ENCODE results near the gene BNC2.
"Not testable (repeated sequence)": the region's sequence is repeated elsewhere in the genome, so short reads cannot be mapped to it uniquely, and the experiment has no call there.

The BNC2 gene

GRCh38 chr9:16475257-16475656 is 395.2 kb downstream of the BNC2 start:
- in situ Hi-C loops (cut with MboI; ENCODE audit: low sequenced_read_pairs), result no loop called here

GRCh38 chr9:16469184-16469583 is 401.3 kb downstream of the BNC2 start:
- in situ Hi-C loops (cut with MboI; ENCODE audit: low sequenced_read_pairs), result no loop called here

DNA sequence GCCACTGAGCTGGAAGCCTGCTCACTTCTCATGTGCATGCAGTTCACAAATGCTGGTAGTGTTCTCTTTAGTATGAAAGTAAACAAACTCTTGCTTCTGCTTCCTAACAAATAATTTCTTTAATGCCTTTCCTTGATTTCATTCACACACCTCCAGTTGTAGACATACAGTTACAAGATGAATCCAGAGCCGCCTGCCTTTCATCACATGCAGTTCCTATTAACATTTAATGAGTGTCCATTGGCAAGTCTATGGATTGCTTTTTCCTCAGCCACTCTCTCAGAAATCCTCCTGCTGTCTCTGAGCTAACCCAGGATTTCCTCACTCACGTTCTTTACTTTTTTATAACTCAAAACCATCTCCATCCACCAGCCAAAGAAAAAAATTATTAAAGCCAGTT is 408.6 kb downstream of the BNC2 start:
- in situ Hi-C loops (cut with MboI; ENCODE audit: low sequenced_read_pairs), result no loop called here

DNA sequence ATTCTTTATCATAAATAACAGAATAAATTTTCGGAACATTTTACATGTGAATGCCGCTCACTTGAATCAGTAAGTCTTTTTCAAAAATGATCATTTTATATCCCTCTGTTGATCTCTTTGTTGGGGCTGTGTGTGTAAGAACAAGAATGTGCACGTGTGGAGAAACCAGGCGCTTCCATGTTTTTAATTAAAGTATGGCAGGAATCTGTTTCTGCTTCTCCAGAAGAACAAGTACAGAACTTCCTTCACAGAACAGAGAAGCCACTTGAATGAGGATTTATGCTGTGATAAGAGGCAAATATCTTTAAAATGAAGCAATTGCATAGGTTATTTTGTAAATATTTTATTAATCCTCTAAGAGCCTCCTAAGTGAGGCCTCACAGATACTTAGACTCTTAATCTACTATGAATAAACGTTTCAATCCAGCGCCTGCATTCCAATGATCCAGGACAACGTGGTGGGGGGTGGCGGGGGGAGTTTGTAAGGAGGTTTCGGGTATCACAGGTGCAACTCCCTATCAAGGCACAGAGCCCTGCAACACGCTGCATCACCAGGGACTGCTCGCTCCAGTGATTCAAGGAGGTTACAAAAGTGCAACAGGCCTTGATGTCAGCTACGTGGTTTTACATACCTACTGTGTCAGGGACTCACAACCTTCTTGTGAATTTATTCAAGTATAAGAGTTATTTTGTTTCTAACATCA is 409.2 kb downstream of the BNC2 start:
- in situ Hi-C loops (cut with MboI; ENCODE audit: low sequenced_read_pairs), result no loop called here

DNA sequence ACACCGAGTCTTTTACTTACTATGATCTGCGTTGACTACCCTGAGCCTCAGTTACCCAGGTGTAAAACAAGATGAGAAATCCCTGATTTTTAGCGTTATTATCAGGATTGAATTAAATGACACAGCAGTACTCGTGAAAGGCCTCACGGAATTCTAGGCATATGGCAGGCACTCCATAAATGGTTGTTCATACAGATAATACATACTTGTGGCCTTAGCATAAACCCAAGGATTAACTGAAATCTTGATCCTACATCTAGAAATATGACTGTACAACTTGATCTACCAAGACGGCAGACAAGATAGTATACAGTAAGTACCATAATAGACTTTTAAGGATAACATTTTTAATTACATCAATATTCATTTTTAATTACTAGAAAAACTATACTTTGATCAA is 409.8 kb downstream of the BNC2 start:
- in situ Hi-C loops (cut with MboI; ENCODE audit: low sequenced_read_pairs), result no loop called here

DNA sequence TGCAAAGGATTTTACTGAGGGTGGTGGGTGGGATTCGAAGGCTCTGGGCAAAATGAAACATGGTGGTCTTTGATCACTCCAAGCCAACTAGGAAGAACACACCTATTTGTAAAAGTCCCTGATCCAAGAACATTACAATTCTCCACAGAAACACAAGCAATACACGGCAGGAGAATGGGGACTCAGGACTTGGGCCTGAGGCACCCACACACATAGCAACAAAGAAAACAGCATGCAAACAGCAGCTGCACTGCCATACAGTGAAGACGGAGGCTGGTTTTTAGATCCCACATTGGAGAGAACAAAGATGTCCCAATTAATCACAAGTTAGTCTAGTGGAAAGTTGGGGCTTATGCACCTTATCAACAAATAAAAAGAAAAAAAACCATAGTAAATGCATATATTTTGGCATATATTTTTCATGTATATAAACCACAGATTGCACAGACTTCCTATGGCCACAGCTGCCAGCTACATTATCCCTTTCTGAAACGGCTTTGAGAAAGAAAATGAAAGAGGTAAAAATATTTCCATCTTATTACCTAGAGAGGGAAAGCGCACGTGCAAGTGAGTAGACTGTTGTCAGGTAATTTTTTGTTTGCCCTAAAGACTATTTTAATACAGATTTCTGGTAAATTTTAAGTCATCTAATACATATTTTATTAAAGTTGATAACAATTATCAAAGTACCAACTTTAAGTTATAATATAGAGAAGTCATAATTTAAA is 410.9 kb downstream of the BNC2 start:
- in situ Hi-C loops (cut with MboI; ENCODE audit: low sequenced_read_pairs), result no loop called here

- in situ Hi-C loops (cut with MboI; ENCODE audit: low sequenced_read_pairs), result no loop called here
Observed at GRCh38 chr9:16458696-16459420, 411.6 kb downstream of the BNC2 start.

DNA sequence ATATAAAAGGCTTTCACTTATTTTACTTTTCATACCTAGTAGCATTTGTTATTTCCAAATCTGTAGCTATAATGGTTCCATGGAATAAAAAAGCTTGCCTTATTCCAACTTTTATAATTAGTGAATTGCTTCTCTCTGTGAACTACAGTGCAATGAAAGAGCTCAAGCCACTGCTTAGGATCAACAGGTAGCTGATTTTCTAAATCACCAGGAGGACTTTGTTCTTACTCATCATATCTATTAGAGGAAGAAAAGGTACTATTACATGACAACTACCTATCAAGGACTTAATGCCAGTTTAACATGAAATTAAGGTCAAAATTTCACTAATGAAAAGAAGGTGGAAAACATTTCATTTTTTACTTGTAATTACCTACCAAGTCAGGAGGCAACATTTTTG is 414.6 kb downstream of the BNC2 start:
- in situ Hi-C loops (cut with MboI; ENCODE audit: low sequenced_read_pairs), result no loop called here

GRCh38 chr9:16453390-16453789 is 417.1 kb downstream of the BNC2 start:
- in situ Hi-C loops (cut with MboI; ENCODE audit: low sequenced_read_pairs), result no loop called here

- in situ Hi-C loops (cut with MboI; ENCODE audit: low sequenced_read_pairs), result no loop called here
Observed at GRCh38 chr9:16450578-16450977, 419.9 kb downstream of the BNC2 start.

DNA sequence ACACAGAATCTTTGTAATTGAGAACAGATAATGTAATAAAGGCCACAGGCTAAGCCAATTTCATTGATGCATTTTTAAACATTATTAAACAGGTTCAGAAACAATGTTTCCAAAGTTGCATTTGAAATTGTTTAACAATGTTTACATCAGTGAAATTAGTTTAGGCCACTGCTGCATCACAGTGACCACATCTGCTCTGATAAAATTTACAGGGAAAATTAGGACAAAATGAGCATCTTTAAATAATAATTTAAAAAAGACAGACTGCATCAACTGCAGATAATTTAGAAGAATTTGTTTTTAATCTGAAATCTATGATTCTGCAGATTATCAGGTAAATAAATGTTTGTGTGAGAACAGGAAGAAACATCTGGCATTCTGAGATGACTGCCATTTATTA is 420.4 kb downstream of the BNC2 start:
- in situ Hi-C loops (cut with MboI; ENCODE audit: low sequenced_read_pairs), result no loop called here

- in situ Hi-C loops (cut with MboI; ENCODE audit: low sequenced_read_pairs), result no loop called here
Observed at GRCh38 chr9:16449076-16449730, 421.3 kb downstream of the BNC2 start.

DNA sequence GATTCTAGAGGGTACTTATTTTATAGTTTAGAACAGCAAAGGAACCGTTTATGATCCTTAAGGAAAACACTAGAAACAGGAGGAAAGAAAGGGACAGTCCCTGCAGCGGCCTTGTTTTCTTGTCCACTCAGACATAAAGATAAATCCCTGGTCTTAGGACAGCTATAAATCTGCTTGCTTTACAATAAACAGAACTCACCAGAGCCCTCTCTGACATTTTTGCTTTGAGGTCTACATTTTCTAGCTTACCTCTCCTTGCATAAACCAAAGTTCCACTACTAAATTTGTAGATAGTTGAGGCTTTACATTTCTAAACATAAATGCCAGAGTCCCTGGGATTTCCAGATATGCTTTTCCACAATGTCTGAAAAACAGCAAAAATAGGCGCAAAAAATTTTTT is 422.5 kb downstream of the BNC2 start:
- in situ Hi-C loops (cut with MboI; ENCODE audit: low sequenced_read_pairs), result no loop called here

GRCh38 chr9:16446636-16447035 is 423.8 kb downstream of the BNC2 start:
- in situ Hi-C loops (cut with MboI; ENCODE audit: low sequenced_read_pairs), result no loop called here

DNA sequence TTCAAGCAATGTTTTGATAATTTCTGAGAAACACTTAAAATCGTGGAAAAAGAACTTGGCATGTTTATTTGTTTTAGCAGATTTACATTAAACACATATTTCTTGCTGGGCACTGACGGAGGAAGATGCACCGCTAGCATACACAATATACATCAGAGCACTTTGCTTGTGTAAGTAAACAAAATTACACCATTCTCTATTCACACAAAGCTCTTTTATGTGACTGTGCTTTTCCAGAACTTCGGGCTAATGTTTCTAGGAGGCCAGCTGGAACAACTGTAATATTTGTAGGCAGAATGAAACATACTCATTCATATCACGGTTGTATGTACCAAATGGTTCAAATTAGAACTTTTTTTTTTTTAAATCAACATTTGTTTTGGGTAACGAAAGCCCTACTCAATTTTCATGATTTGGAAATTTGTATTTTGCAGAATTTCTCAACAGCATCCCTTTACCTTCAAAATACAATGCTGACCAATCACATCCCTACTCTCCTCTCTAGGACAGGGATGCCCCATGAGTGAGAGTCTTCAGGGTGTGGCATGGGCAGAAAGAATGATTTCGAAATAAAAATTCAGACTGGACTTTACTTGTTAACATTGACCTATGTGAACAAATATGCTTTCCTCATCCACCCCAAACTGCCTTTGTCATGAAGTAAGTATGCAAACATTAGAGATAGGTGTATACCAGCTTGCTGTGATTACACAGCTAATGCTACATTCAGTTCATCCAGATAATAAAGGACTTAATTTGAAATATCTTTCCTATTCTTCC is 425.1 kb downstream of the BNC2 start:
- in situ Hi-C loops (cut with MboI; ENCODE audit: low sequenced_read_pairs), result no loop called here

- in situ Hi-C loops (cut with MboI; ENCODE audit: low sequenced_read_pairs), result no loop called here
Observed at GRCh38 chr9:16442622-16443021, 427.8 kb downstream of the BNC2 start.

DNA sequence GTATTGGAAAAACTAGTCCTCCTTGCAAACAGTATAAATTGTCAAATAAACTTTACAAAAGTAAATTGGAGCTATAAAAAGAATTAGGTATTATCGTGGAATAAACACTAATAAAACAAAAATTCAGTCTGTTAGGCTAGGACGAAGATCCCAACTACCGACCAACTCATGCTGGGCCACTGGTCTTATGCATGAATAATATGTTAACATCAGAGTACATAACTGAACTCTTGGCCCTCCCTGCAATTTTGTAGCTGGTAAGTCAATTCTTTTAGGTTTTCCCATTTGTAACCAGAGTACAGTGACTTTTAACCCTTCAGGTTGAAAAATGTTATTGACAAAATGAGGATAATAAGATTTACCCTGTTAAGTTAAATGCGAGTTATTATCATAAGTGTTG is 428.7 kb downstream of the BNC2 start:
- in situ Hi-C loops (cut with MboI; ENCODE audit: low sequenced_read_pairs), result no loop called here

DNA sequence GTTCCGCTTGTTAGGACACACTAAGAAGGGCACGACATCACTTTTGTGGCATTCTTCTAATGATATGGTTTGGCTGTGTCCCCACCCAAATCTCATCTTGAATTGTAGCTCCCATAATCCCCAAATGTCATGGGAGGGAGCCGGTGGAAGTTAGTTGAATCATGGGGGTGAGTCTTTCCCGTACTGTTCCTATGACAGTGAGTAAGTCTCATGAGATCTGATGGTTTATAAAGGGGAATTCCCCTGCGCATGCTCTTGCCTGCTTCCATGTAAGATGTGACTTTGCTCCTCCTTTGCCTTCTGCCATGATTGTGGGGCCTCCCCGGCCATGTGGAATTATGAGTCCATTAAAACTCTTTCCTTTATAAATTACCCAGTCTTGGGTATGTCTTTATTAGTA is 431.6 kb downstream of the BNC2 start:
- in situ Hi-C loops (cut with MboI; ENCODE audit: low sequenced_read_pairs), result not testable (repeated sequence)

DNA sequence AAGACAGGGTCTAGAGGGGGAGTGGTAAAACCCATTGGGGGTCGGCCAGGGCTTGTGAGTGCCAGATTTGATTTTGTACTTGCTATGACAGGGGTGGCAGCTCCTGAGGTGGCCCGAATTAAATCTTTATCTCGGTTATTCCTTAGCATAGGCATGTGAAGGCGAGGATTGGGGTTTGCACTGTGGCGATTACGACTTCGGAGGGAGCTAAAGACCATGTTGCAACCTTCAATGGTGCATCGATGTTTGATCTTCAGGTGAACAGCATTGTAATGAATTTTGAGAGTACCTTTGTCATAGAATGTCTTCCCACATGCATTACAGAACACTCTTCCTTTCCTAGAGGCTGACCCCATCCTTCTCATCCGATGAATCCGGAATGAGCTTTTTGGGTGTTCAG is 433.9 kb downstream of the BNC2 start:
- in situ Hi-C loops (cut with MboI; ENCODE audit: low sequenced_read_pairs), result no loop called here

- in situ Hi-C loops (cut with MboI; ENCODE audit: low sequenced_read_pairs), result no loop called here
Observed at GRCh38 chr9:16434526-16434925, 435.9 kb downstream of the BNC2 start.

GRCh38 chr9:16433494-16433893 is 437.0 kb downstream of the BNC2 start:
- in situ Hi-C loops (cut with MboI; ENCODE audit: low sequenced_read_pairs), result no loop called here

All from HL-60/S4 treated with phorbol 12-myristate 13-acetate at 8.2 ng/mL for 4 days and 3 days (cell line).